ENCODE results near the gene CLSTN1. TPM values are rescaled to one million over a fixed set of nuclear protein-coding genes. Genes with fewer than 3 reads are reported as not detected.
A peak's percentile ranks its signal among the peaks of the same experiment; 100 is the strongest.

The CLSTN1 gene
- total and polyA plus RNA-seq, 2 experiments from 2014 or later: 56.8 to 67.8 TPM

- Histone ChIP-seq H3K4me2 (ENCODE audit: unreplicated experiment) (no peak overlapping the region), H3K27me3 (replicated peaks; ENCODE audit: insufficient read depth) (no peaks in the 10 kb centered on the region), H2AFZ (no peak overlapping the region), H4K20me1 (ENCODE audit: insufficient read depth) (no peaks in the 10 kb centered on the region), H3K4me1 (ENCODE audit: insufficient read depth) (peaks cover 9% of the 10 kb centered on the region), H3K36me3 (ENCODE audit: low read depth) (peaks cover 12% of the 10 kb centered on the region; the same call in 1 of the 2 replicates), H3K9me3 (ENCODE audit: low read depth) (no peaks in the 10 kb centered on the region), H3K27ac (no peak overlapping the region), H3K9ac (no peak overlapping the region), H3K79me2 (ENCODE audit: insufficient read depth) (no peaks in the 10 kb centered on the region), H3K4me3 (no peak overlapping the region), H3F3A (ENCODE audit: insufficient read depth) (no peaks in the 10 kb centered on the region), H3K9me2 (ENCODE audit: insufficient read depth) (no peaks in the 10 kb centered on the region)
- peak; percentile 30 for DNase-seq
- WGBS, 2 experiments (ENCODE audit: low coverage in 1 of 2, low lambda C conversion rate in 2 of 2, missing lambda C conversion rate in 2 of 2): 69 to 74% methylated on average over 21 to 28 of the region's 29 CpGs
- TF ChIP-seq EZH2 (IDR thresholded peaks at IDR 0.05; ENCODE audit: insufficient read depth, poor library complexity, severe bottlenecking) (no peak), EZH2phosphoT487 (IDR thresholded peaks at IDR 0.05; ENCODE audit: insufficient read depth, low read depth) (no peak)
- in situ Hi-C loops (cut with MboI): no loop called here
Observed at GRCh38 chr1:9721606-9722377, 102.0 kb downstream of the CLSTN1 start.

GRCh38 chr1:9720785-9721605, 102.8 kb downstream of the CLSTN1 start:
- Histone ChIP-seq H3K9me3 (ENCODE audit: low read depth) (no peaks in the 10 kb centered on the region), H3K9me2 (ENCODE audit: insufficient read depth) (no peaks in the 10 kb centered on the region), H3K27ac (no peak overlapping the region), H2AFZ (no peak overlapping the region), H3K36me3 (ENCODE audit: low read depth) (peaks cover 12% of the 10 kb centered on the region; the same call in 1 of the 2 replicates), H3K79me2 (ENCODE audit: insufficient read depth) (no peaks in the 10 kb centered on the region), H3F3A (ENCODE audit: insufficient read depth) (no peaks in the 10 kb centered on the region), H3K27me3 (replicated peaks; ENCODE audit: insufficient read depth) (no peaks in the 10 kb centered on the region), H3K9ac (no peak overlapping the region), H3K4me2 (ENCODE audit: unreplicated experiment) (no peak overlapping the region), H3K4me1 (ENCODE audit: insufficient read depth) (peaks cover 9% of the 10 kb centered on the region), H4K20me1 (ENCODE audit: insufficient read depth) (no peaks in the 10 kb centered on the region), H3K4me3 (no peak overlapping the region)
- no peak for DNase-seq
- in situ Hi-C loops (cut with MboI): no loop called here
- no peak for TF ChIP-seq EZH2 (IDR thresholded peaks at IDR 0.05; ENCODE audit: insufficient read depth, poor library complexity, severe bottlenecking)
- TF ChIP-seq EZH2phosphoT487 (IDR thresholded peaks at IDR 0.05; ENCODE audit: insufficient read depth, low read depth): no peak
- whole genome bisulfite sequencing, 2 experiments (ENCODE audit: low coverage in 1 of 2, low lambda C conversion rate in 2 of 2, missing lambda C conversion rate in 2 of 2): 89 to 92% methylated on average over 25 to 34 of the region's 34 CpGs

- H3K9ac ChIP-seq: no peak overlapping the region
- 89 to 94% methylated on average over 22 to 34 of the region's 36 CpGs for WGBS, 2 experiments (ENCODE audit: low coverage in 1 of 2, low lambda C conversion rate in 2 of 2, missing lambda C conversion rate in 2 of 2)
- no peak for DNase-seq
- no peaks in the 10 kb centered on the region for H3K9me3 ChIP-seq (ENCODE audit: low read depth)
- TF ChIP-seq EZH2 (IDR thresholded peaks at IDR 0.05; ENCODE audit: insufficient read depth, poor library complexity, severe bottlenecking): no peak
- no peak overlapping the region for H3K4me3 ChIP-seq
- no peak overlapping the region for H3K4me2 ChIP-seq (ENCODE audit: unreplicated experiment)
- H3K4me1 ChIP-seq (ENCODE audit: insufficient read depth): peaks cover 9% of the 10 kb centered on the region
- H2AFZ ChIP-seq: no peak overlapping the region
- no peaks in the 10 kb centered on the region for H3K79me2 ChIP-seq (ENCODE audit: insufficient read depth)
- no peaks in the 10 kb centered on the region for H3K9me2 ChIP-seq (ENCODE audit: insufficient read depth)
- no peak overlapping the region for H3K27ac ChIP-seq
- no peaks in the 10 kb centered on the region for H4K20me1 ChIP-seq (ENCODE audit: insufficient read depth)
- no peaks in the 10 kb centered on the region for H3K27me3 ChIP-seq (replicated peaks; ENCODE audit: insufficient read depth)
- in situ Hi-C loops (cut with MboI): no loop called here
- H3F3A ChIP-seq (ENCODE audit: insufficient read depth): no peaks in the 10 kb centered on the region
- H3K36me3 ChIP-seq (ENCODE audit: low read depth): peaks cover 12% of the 10 kb centered on the region; the same call in 1 of the 2 replicates
Observed at GRCh38 chr1:9719978-9720722, 103.6 kb downstream of the CLSTN1 start.

- Histone ChIP-seq H3K9me3 (ENCODE audit: low read depth) (no peaks in the 10 kb centered on the region), H3K9ac (no peak overlapping the region), H3K79me2 (ENCODE audit: insufficient read depth) (no peaks in the 10 kb centered on the region), H3K27ac (no peak overlapping the region), H3K9me2 (ENCODE audit: insufficient read depth) (no peaks in the 10 kb centered on the region), H2AFZ (no peak overlapping the region), H3K27me3 (replicated peaks; ENCODE audit: insufficient read depth) (no peaks in the 10 kb centered on the region), H3K4me2 (ENCODE audit: unreplicated experiment) (no peak overlapping the region), H3F3A (ENCODE audit: insufficient read depth) (no peaks in the 10 kb centered on the region), H3K36me3 (ENCODE audit: low read depth) (peaks cover 5% of the 10 kb centered on the region; the same call in 1 of the 2 replicates), H3K4me3 (no peak overlapping the region), H4K20me1 (ENCODE audit: insufficient read depth) (no peaks in the 10 kb centered on the region), H3K4me1 (ENCODE audit: insufficient read depth) (peaks cover 9% of the 10 kb centered on the region)
- no peak for DNase-seq
- 84 to 87% methylated on average over 10 of the region's 10 CpGs for WGBS, 2 experiments (ENCODE audit: low coverage in 1 of 2, low lambda C conversion rate in 2 of 2, missing lambda C conversion rate in 2 of 2)
- in situ Hi-C loops (cut with MboI): no loop called here
- TF ChIP-seq EZH2 (IDR thresholded peaks at IDR 0.05; ENCODE audit: insufficient read depth, poor library complexity, severe bottlenecking): no peak
- TF ChIP-seq EZH2phosphoT487 (IDR thresholded peaks at IDR 0.05; ENCODE audit: insufficient read depth, low read depth): no peak
Observed at GRCh38 chr1:9718006-9718680, 105.6 kb downstream of the CLSTN1 start.
